COLO829 (cell line): ENCODE data around the gene PTOV1.
"Not testable (repeated sequence)": the region's sequence is repeated elsewhere in the genome, so short reads cannot be mapped to it uniquely, and the experiment has no call there.

ENCODE experiments used
- DNase-seq: peaks from one replicate; pipeline ENCODE4 v3.0.0; 2012; ENCODE audit warnings: low spot score

Gene PTOV1

DNA sequence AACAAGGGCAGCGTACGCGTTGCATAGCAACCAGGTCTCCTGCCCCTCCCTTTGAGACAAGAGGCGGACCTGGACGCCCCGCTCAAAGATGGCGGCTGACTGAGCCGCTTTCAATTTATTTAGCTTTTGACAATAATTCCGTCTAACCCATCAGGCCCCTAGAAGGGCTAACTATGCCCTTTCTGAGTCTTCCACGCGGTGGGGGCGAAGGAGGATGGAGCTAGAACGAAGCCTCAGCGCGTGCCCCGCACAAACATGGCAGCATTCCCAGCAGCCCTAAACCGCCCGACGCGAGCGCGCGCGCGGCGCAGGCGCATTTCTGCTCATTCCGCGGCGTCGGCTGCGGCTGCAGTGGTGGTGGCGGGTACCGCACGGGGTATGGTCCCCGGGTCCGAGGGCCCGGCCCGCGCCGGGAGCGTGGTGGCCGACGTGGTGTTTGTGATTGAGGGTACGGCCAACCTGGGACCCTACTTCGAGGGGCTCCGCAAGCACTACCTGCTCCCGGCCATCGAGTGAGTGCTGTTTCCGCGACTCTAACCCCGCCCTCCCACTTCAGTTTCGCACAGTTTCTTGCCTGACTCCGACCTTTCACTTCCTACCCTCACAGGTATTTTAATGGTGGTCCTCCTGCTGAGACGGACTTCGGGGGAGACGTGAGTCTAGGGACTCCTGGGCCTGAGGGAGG, 32.9 kb upstream of the PTOV1 start, which contains the start of gene MED25:
Gene MED25 (plus strand): TSS at position 326 of the 685 bp plus-strand sequence. CDS start 53 bp downstream, at position 379.
- DNase-seq = peak; percentile 84

DNA sequence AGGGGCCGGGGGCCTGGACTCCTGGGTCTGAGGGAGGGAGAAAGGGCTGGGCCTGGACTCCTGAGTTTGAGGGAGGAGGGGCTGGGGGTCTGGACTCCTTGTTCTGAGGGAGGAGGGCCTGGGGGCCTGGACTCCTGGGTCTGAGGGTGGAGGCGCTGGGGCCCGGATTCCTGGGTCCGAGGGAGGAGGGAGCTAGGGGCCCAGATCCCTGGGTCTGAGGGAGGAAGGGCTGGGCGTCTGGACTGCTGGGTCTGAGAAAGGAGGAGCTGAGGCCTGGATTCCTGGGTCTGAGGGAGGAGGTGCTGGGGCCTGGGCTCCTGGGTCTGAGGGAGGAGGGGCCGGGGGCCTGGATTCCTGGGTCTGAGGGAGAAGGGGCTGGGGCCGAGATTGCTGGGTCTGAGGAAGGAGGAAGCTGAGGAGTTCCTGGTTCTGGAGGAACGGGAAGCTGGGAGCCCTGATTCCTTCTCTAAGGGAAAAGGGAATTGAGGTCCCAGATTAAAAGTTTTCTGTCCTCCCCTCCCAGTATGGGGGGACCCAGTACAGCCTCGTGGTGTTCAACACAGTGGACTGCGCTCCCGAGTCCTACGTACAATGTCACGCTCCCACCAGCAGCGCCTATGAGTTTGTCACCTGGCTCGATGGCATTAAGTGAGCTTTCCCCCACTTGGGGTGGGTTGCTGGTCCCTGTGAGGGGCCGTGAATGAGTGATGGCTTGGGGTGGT, 32.1 kb upstream of the PTOV1 start:
- DNase-seq = no peak

DNA sequence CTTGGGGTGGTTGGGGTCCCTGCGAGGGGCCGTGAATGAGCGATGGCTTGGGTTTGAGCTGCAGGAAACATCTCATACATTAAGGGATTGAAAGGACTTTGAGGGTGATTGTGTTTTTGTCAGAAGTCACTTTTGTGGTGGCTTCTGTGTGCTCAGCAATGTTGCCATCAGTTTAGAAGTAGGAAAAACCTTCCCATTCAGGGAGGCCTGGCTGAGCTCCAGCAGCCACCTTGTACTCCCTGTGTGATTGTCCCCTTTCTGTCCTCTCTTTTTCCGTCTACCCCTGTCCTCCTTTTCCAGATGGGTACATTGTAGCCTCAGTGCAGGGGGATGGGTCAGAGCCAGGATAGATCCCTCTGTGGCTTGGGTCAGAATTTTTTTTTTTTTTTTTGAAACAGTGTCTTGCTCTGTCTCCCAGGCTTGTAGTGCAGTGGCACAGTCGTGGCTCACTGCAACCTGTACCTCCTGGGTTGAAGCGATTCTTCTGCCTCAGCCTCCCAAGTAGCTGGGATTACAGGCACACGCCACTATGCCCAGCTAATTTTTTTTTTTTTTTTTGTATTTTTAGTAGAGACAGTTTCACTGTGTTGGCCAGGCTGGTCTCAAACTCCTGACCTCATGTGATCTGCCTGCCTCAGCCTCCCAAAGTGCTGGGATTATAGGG, 31.4 kb upstream of the PTOV1 start:
- not testable (repeated sequence) for DNase-seq

DNA sequence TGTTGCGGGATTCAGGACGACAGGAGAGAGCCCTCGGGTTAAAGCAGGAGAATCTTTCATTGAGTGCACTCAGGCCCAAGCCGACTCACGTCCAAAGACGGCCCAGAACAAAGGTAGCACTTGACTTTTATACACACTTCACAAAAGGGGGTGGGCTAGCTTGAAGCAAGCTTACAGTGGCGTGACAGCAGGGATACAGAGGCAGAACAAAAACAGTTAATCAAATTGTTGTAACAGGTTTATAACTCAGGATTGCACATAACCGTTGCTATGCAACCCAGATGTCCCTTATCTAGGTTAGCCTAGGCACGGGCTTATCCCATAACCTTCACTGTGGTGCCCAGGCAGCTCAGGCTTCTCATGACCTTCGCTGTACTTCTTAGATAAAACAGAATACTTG, 30.8 kb upstream of the PTOV1 start:
- no peak for DNase-seq

DNA sequence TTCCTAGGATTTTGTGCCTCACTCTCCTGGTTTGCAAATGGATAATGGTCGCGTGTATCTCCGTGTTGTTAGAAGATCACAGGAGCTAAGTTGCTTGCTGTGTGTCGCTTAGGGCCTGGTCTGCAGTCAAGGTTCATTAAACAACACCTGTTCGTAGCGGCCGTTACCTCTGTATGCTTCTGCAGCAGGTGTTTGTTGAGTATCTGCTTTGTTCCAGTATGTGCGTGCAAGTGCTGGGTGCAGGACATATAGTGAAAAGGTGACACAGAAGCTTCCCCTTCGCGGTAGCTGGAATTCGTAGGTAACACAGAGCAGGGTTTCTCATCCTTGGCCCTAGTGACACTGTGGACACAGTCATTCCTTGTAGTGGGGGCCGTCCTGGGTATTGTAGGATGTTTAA, 27.5 kb upstream of the PTOV1 start:
- DNase-seq = no peak

DNA sequence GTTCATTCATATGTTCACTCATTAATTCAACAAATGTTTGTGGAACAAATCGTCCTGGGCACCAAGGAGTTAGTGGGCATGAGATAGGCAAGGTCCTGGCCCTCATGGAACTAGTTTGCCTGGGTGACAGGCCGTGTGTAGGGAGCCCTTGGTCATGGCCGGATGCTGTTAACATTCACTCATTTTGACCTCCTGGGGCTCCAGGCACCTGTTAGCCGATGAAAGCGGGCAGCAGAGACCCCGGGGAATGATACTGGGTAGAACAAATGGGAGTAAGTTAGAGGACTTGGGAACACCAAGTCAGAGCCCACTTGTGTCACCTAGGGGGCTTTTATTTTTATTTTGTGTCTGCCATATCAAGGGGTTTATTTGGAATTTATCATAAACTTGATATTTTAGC, 26.3 kb upstream of the PTOV1 start:
- DNase-seq = no peak

DNA sequence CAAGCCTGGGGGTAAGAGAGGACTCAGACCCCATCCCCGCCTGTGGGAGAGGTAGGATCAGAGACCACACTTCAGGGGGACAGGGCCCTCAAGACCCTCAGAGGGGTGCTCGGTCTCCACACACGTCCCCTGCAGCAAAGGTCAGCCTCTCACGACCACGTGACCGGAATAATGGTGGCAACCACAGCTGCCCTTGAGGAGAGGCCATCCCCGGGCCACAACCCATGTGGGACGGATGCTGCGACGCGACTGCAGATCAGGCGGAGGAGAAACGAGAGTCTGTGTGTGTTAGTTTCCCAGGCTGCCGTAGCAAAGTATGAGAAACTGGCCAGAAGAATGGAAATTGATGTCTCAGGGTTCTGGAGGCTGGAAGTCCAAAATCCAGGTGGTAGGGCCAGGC, 23.9 kb upstream of the PTOV1 start:
- DNase-seq = no peak

DNA sequence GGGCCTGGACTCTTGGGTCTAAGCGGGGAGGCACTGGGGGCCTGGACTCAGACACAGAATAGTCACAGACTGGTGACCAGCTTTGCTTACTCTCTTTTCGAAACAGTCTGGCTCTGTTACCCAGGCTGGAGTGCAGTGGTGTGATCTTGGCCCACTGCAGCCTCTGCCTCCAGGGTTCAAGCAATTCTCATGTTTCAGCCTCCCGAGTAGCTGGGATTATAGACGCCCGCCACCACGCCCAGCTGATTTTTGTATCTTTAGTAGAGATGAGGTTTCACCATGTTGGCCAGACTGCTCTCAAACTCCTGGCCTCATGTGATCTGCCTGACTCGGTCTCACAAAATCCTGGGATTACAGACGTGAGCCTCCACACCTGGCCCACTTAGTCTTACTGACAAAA, 21.8 kb upstream of the PTOV1 start:
- no peak for DNase-seq

DNA sequence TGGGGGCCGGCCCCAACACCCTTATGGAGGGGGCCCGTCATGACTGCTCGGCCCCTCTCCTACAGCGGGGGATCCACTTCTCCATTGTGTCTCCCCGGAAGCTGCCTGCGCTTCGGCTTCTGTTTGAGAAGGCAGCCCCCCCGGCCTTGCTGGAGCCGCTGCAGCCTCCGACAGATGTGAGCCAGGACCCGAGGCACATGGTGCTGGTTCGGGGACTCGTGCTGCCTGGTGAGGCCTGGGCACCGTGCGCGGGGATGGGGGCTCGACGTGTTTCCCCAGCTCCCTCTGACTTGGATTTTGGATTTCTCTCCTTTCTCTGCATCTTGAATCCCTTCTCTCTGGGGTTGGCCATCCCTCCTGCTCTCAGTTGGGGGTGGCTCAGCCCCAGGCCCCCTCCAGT, 21.2 kb upstream of the PTOV1 start:
- DNase-seq = no peak

DNA sequence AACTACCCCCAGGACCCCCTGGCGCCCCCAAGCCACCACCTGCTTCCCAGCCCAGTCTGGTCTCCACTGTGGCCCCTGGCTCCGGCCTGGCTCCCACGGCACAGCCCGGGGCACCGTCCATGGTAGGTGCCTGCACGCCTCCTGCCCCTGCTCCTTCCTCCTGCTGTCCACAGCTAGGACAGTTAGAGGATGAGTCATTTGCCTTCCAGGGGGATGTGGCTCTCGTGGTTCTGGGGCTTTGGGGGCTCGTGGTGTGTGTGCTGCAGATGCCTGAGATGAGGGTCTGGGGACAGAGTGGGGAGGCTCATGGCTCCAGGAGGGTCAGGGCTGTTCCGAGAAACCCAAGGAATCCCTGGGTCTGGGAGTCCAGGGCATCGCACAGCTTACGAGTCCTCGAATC, 20.2 kb upstream of the PTOV1 start:
- DNase-seq = no peak

DNA sequence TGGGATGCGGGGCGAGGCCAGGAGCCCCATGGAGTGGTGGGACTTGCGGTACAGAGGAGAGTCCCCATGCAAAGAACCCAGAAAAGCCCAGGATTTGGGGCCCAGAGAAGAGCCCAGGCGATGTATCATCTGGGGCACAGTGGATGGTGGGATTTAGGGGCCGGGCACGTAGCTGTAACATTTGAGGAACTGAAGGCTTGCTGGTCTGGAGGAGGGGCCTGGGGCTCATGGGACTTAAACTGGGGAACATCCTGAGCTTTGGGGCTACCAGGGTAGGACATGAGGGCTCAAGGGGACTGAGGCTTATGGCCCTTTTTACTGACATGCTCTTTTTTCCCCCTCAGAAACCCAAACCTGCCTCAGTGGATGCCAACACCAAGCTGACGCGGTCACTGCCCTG, 19.4 kb upstream of the PTOV1 start:
- DNase-seq = no peak

DNA sequence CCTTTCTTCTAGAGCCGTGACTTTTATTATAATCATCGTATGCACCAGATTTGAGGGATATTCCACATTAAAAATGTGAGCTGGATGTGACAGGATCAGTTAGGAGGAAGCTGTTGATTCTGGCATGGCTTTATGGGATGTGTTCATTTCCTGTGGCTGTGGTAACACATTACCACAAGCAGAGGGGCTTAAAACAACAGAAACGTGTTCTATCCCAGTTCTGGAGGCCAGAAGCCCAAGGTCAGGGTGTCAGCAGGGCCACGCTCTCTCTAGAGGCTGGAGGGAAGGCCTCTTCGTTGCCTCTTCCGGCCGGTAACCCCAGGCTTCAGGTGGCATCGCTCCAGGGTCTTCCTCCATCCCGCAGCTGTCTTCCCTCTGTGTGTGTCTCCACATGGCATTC, 18.4 kb upstream of the PTOV1 start:
- no peak for DNase-seq

DNA sequence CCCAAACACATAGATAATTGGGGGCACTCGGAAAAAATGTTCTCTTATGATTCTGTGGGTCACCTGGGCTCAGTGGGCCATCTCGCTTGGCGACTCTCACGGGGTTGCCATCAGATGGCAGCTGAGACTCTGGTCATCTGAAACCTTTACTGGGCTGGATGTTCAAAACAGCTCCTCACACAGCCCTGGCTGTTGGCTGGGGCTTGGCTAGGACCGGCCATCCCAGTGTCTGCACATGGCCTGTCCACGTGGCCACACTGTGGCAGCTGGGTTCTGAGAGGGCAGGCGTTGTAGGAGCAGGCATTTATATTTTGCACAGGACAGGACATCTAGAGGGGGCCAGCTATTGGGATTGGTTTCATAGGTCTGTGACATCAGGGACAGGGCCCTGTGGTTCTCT, 17.4 kb upstream of the PTOV1 start:
- DNase-seq = no peak

DNA sequence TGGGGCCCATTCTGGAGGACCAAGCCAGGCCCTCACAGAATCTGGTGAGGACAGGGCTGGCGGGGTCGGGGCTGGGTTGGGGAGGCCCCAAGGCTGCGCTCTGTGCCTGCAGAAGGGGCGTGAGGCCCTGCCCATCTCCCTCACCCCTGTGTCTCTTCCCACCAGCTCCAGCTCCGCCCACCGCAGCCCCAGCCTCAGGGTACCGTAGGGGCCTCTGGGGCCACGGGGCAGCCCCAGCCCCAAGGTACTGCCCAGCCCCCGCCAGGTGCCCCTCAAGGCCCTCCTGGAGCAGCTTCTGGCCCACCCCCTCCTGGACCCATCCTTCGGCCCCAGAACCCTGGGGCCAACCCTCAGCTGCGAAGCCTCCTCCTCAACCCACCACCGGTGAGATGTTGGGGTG, 15.4 kb upstream of the PTOV1 start:
- no peak for DNase-seq

DNA sequence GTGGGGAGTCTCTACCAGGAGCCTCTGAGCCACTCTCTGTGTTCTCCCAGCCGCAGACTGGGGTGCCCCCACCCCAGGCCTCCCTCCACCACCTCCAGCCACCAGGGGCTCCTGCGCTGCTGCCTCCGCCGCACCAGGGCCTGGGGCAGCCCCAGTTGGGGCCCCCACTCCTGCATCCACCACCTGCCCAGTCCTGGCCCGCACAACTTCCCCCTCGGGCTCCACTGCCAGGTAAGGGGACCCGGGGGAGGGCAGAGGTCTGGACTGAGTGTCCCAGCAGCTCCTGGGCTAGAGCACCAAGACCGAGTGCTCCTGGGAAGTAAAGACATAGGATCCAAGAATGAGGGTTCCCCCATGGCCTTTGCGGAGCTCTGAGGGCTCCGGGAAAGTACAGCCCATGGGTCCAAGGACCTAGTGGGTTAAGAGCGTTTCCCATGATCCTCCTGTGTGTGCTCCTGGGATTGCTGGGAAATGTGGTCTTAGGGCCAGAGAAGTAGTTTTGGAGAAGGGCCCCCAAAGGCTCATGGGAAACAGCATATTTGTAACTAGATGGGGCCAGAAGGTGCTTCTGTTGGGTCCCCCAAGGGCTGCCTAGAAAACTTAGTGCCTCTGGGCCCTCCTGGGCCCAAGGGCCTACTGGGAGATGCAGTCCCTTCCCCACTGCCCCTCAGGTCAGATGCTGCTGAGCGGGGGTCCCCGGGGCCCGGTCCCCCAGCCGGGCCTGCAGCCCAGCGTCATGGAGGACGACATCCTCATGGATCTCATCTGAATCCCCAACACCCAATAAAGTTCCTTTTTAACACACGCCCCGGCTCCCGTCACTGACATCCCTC, 14.6 kb upstream of the PTOV1 start:
- no peak for DNase-seq

DNA sequence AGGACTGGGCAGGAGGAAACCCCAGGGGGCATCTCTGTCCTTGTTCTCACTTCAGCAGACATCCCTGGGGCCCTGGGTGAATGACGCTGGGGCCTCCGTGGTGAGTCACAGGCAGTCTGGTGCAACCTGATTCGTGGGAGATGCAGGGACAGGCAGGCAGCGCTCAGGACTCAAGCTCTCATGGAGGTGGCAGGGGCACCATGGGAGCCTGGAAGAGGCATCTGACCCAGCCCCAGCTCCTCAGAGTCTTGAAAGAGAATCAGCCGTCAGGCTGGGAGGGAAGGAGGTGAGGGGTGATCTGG, 14.0 kb upstream of the PTOV1 start:
- DNase-seq = no peak

DNA sequence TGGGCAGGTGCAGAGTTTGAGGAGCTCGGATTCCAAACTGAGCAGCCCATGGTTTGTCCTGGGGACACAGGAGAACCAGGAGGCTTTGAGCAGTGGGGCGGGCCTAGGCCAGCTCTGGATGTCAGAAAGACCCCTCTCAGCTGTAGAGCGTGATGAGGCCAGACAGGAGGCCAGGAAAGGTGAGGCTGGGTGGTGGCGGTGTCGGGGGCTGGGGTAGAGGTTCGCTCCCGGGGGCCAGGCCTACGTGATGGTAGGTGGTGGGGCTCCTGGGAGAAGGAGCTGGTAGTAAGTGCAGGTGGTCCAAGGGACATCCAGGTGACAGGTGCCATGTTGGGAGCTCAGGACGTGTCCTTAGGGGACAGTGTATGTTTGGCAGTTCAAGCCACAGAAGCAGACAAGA, 13.5 kb upstream of the PTOV1 start:
- DNase-seq = no peak

DNA sequence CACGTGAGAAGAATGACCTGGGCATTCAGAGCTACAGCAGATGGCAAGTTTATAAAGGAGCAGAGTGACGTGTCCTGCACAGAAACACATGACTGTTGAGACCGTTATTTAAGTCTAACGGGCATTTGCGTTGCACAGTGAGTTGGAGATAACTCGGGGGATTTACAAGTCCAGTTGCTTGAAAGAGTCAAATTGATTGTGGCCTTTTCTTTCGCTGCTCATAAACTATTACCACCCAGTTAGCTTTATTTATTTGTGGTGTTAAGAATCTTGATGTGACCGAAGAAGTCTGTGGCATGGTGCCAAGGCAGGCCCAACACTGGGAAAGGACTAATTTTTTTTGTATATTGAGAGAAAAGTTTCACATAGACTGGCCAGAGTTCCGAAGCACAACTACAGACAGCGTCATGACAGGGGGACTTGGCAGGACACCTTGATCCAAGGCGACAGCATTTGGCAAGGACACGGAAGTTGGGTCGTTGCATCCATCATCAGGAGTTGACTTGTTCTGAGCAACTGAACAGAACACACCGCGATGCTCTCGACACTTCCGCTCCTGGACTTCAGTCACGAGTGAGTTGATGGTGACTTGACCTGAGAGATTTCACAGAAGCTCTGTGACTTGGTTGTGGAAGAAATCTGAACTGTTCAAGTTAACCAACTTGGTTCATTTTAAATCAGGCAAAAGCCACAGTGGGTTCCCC, 11.9 kb upstream of the PTOV1 start:
- no peak for DNase-seq

DNA sequence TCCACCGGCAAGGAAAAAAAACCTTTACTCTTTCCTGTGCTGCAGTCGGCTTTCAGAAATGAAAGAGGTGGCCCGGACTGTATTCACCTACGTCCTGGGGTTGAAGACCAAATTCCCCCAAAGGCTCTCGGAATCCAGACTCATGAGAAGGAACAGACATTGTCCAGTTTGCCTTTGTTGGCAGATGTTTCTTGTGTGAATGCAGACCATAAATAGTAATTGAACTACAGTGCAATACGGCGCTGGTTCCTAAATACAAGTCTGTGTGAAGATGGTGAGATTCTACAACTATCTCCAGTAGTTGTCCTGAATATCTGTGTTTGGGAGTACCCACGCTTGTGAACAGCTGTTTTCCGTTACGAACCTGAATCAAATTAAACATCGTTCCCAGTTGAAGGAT, 11.2 kb upstream of the PTOV1 start:
- no peak for DNase-seq

DNA sequence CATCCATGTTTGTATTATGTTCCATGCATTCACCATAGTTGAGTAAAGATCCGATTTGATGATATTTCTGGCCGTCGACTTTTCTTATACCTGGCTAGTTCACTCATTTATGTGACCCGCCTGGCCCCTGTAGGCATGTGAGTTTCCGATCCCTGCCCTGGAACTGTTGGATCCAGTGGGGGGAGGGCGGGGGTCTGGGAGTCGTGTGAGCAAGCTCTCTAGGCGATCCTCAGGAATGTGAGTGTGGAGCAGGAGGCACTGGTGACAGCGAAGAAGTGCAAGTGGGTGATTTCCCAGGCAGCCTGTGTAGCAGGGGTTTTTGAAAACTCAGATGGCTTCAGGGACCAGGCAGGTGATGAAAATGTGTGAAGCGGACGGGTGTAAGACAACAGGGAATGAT, 10.6 kb upstream of the PTOV1 start:
- no peak for DNase-seq

DNA sequence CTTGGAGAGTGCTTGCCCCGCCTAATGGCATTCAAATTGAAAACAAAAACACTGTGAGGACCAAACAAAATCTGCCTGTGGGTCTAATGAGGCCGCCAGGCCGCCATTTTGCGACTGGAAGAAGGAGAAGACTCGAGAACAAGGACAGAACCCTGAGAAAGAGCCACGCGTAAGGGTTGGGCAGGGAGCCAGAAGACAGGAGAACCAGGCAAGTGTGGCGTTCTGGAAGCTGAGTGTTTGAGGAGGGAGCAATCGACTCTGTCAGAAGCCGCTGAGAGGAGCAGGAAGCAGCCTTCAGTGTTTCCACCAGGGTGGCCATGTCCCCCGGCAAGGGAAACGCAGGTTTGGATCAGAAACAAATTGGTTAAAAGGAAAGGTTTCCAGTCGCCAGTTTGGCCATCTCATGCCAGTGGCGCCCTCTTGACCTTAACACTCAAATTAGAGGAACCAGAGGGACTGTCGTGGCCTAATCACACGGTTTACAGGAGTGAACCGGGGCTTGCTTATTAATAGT, 10.2 kb upstream of the PTOV1 start:
- DNase-seq = no peak

DNA sequence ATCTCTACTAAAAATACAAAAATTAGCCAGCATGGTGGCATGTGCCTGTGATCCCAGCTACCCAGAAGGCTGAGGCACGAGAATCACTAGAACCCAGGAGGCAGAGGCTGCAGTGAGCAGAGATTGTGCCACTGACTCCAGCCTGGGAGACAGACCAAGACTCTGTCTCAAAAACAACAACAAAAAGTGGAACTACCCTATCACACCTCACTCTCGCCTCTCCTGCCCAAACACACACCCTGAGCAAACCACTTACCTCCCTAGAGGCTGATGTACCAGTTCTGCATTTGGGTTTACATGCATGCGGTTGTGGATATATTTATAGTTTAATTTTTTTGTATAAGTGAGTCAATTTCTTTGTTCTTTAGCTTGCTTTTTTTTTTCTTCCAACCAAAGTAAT, 7.7 kb upstream of the PTOV1 start:
- no peak for DNase-seq
